ENCODE results near the gene RGS16.

Gene RGS16

GRCh38 chr1:182629499-182630096 lies 25.4 kb upstream of the RGS16 start:
- DNase-seq (ENCODE audit: low read depth): no peak

GRCh38 chr1:182629080-182629479 lies 24.9 kb upstream of the RGS16 start:
- no peak for DNase-seq (ENCODE audit: low read depth)

GRCh38 chr1:182628657-182629056 lies 24.5 kb upstream of the RGS16 start:
- DNase-seq (ENCODE audit: low read depth): no peak

DNA sequence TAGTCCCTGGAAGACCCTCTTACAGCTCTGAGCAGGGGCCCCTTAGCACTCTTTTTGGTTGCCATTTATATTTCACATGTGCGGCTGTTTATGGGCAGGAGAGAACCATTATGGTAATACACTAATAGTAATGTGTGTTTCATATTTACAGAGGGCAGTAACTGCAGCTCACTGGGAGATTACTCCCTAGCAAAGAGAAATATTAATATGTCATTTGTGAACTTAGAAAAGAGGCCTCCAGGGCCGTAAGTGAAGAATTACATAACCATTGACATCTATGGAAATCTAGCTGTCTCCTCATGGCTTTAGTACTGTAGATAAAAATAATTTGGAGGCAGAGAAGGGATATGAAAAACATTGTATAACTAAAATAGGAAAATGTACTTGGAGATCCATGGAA lies 23.4 kb upstream of the RGS16 start:
- no peak for DNase-seq (ENCODE audit: low read depth)

DNA sequence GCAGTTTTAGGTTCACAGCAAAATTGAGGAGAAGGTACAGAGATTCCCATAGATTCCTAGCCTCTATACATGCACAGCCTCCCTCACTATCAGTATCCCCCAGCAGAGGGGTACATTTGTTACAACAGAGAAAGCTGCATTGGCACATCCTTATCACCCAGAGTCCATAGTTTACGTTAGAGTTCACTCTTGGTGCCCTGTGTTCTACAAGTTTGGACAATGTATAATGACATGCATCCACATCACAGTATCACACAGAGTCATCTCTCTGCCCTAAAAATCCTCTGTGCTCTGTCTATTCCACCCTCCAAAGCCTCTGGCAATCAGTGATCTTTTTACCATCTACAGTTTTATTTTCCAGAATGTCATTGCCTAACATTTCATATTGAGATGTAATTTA lies 22.3 kb upstream of the RGS16 start:
- no peak for DNase-seq (ENCODE audit: low read depth)

DNA sequence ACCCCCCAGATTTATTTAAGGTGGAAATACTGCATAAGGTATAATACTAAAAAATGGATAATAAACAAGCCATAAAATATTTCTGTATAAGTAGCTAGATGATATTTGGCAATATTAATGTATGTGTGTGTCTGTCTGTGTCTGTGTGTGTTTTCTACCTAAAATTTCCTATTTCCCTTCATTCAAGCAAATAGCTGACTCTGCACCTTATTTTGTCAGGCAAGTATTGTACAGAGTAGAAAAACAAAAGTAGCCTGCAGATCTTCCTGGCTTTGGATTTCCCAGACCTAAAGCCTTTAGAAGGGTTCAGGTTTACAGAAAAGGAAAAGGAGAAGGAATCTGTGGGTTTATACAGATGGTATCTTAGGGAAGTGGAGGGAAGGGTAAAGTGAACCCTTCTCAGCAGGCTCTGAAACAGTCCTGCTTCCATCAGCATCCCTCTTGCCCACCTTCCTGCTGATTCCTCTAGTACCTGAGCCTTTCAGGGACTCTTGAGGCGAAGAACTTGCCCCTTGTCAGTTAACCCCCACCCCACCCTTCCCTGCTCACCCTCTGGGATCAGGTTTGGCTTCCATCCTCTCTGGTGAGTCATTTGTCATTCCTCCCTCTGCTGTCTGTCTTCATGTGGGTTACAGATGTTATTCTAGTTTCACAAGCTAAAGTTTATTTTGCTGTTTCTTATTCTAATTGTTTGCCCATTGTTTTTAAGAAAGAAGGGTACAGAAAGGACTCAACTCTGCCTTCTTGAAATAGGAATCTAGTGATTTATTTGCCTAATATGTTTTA lies 21.7 kb upstream of the RGS16 start:
- DNase-seq (ENCODE audit: low read depth): peak; percentile 26

GRCh38 chr1:182625024-182625423 lies 20.8 kb upstream of the RGS16 start:
- no peak for DNase-seq (ENCODE audit: low read depth)

- no peak for DNase-seq (ENCODE audit: low read depth)
Measured at GRCh38 chr1:182624577-182624976, 20.4 kb upstream of the RGS16 start.

- no peak for DNase-seq (ENCODE audit: low read depth)
Measured at GRCh38 chr1:182622901-182623528, 18.8 kb upstream of the RGS16 start.

DNA sequence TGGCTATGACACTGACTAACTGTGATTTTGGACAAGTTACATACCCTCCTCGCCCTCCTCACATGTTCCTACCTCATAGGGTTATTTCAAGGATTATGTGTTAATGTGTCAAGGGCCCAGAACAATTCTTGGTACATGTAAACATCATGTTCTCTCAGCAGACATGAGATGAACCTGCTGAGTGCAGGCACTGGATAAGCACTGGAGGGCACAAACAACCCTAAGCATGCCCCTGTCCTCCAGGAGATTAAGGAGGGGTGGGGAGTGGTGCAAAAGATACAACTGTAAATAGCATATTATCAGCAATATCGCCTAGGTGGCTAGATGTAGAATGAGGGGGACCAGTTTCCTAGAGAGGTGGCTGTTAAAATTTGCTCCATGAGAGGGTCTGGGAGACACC lies 17.7 kb upstream of the RGS16 start:
- DNase-seq (ENCODE audit: low read depth): no peak

DNA sequence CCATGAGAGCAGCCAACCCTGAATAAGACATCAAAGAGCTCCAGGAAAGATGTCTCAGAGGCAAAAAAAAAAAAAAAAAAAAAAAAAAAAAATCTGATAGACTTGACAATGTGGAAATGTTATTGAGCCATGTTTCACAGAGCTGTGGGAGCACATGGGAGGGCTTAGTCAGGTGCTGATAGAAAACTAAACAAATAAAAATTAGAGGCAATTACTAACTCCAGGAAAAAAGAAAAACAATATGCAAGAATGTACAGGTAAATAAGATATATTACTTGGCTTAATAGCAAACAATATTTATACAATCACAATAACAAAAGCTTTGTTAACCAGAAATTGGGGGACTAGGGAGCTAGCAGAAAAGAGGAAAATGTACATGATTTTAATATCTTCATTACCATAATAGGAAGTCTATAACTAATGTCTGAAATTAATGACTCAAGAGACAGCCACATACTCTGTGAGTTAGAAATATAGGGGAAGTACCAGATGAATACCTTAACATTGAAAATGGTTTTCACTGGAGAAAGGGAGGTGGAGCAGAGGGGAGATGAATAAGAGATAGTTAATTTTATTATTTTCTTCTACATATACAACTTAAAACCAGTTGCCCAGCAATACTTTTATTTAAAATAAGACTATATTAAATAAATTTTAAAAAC lies 16.9 kb upstream of the RGS16 start:
- DNase-seq (ENCODE audit: low read depth): no peak

- DNase-seq (ENCODE audit: low read depth): peak; percentile 11
Measured at GRCh38 chr1:182617734-182618351, 13.7 kb upstream of the RGS16 start.

- no peak for DNase-seq (ENCODE audit: low read depth)
Measured at GRCh38 chr1:182617014-182617429, 12.8 kb upstream of the RGS16 start.

DNA sequence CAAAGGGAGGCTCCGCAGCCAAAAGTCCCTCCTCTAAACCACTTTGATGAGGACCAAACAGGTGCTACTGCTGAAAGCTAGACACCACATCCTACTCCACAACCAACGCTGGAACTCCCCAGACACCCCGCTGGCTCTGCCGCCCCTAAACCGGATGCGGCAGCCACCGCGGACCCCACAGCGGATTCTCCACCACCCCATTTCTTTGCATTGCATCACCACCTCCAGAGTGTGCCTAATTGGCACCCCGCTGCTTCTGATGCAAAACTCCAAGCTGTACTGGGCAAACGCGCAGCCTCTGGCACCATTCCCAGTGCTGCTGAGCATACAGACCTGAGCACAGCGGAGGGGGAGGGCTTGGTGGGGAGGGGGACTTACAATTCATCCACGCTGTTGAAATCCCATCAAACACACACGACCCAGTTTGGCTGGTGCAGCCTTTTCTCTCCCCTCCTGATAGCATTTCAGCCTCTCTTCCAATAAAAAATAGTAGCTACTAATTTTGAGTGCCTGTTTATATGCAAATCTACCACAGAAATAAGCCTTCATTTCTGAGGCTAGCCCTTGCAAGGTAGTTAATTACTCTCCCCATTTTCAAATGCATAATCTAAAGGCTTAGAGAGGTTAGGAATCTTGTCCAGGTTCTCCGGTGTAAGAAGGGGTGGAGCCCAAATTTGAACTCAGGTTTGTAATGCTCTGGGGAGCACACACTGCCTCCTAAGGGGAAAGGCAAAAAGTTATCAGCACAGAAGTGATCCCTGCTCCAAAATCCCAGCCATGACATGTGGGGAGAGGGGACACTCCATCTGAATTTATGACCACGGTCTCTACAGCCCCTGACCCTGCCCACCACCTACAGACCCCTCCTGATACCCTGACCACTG lies 12.2 kb upstream of the RGS16 start:
- peak; percentile 35 for DNase-seq (ENCODE audit: low read depth)

GRCh38 chr1:182615468-182616129 lies 11.4 kb upstream of the RGS16 start:
- DNase-seq (ENCODE audit: low read depth): peak; percentile 10

GRCh38 chr1:182614796-182615454 lies 10.7 kb upstream of the RGS16 start:
- DNase-seq (ENCODE audit: low read depth): peak; percentile 76

DNA sequence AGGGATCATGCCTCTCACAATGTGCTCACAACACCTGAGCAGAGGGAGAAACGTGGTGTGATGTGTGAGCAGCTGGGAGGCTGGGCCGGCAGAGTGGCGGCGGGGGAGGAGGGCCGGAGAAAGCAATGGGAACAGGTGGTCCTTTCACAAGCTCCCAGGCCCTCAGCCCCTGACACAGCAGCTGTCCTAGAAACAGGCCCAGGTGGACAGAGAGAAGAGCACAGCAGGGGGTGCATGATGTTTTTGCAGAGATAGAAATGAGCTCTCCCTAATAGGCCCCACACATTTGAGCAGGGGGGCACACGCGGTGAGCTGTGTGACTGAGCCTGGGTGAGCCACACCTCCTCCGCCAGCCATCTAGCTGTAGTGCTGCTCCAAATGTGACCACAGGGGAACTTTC lies 7.6 kb upstream of the RGS16 start:
- no peak for DNase-seq (ENCODE audit: low read depth)

DNA sequence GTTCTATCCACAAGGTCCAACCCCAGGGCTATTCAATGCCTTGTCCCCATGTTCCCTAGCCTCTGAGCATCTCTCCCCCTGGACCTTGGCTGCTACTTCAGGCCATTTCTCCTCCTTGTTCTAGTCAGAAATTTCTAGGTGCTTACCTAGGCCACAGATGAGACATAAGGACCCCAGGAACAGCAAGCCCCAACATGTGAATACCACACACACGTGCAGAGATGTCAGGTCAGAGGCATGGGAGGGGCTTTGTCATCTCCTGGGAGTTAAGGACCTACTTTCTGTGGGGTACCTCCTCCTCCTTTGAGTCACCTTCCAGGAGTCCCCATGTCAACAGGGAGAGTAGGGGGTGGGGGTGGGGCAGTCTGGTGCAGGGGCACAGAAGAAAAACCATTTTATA lies 7.1 kb upstream of the RGS16 start:
- no peak for DNase-seq (ENCODE audit: low read depth)

- no peak for DNase-seq (ENCODE audit: low read depth)
Measured at GRCh38 chr1:182610606-182611194, 6.5 kb upstream of the RGS16 start.
